A549 treated with DMSO at 1 μM for 4 hours (cell line): ENCODE measurements around the gene XKRX. TPM values are rescaled to one million over a fixed set of nuclear protein-coding genes. Genes with fewer than 3 reads are reported as not detected.

Experiments used
- total RNA-seq: library from RNA; stranded (reverse); fragments of 200-300 nt; extraction: Qiagen RNA extraction; gene quantifications from 5 replicates; pipeline ENCODE4 v1.2.3, GENCODE V29; 2022; ENCODE audit warnings: low read depth

The XKRX gene
- total RNA-seq: 0.17 to 0.29 TPM (median 0.25 TPM) in 5 replicates

DNA sequence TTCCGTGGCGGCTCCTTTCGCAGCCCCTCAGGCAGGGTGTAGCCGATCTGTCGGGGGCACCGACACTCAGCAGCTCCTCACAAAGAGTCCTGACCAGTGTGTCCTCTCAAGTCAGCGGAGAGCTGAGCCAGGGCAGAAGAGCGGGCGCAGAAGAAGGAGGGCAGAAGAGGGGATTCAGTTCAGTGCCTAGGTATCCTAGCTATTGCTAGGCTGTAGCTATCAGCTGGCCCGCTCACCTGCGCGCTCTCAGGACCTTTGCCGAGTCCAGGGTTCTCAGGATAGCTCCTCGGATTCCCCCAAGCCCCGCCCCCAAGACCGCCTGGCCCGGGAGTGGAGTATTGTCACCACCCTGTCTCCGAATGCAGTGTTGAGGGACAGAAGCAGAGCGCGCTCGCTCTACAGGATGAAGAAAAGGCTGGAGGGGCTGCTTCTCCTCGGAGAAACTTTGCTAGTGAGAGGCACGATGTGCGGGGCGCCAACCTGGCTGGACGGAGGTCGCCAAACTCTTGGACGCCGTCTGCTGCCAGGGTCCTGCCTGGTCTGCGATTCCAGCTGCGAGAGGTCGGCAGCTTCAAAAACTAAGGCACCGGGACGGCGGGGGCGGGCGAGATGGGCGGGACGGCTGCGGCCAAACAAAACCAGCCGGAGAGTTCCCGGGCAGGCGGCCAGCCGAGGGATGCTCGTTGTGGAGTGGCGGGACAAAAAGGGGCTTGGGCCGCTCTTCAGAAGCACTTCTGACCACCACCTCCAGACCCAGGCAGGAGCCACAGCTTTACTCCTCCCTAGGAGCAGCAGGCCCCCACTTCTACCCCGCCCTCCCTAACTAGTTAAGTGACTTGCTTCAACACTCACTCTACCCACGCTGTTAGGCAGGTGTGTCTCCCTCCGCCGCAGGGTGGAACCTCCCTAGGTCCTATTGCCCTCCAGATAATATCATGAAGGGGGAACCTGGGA is at the start of gene XKRX:
TSS of gene XKRX (minus strand) at position 258 of the 954 bp plus-strand sequence. CDS start 613 bp downstream, outside the sequence.

GRCh38 chrX:100969408-100969807 is 40.7 kb upstream of the XKRX start, which contains the start of gene ARL13A:
Gene ARL13A (plus strand): TSS chrX:100969708. CDS start chrX:100973690, 3,982 bp downstream.

DNA sequence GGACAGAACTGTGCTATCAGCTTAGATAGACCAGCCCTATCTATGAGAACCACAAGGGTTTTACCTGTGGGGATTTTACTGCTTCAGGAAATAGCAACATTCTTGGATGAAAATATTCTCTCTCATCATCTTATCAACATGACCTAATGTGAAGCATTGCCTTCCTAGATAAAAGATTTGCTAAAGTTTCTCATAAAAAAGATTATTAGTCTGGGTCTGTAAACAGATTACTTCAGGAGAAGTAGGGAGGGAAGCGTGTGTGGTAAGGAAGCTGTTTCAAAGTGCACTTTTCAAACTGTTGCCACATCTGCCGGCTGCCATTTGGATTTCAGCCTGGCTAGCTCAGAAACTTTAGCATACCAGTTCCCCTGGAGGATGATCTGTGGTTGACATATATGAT is 54.4 kb downstream of the XKRX start, which contains the start of gene NOX1:
TSS of gene NOX1 (minus strand) at position 35 of the 400 bp plus-strand sequence. CDS start 220 bp downstream, outside the sequence.

Other genes starting within 250 kb of the XKRX start
- 1.1 to 3.2 TPM (median 2.3 TPM) in 5 replicates for gene SYTL4, start 196.8 kb downstream of the XKRX start, total RNA-seq
- 32.9 to 35.6 TPM (median 34.1 TPM) in 5 replicates for gene CSTF2, start 108.5 kb downstream of the XKRX start, total RNA-seq
- 0.10 to 0.17 TPM (median 0.11 TPM) in 3 of 5 replicates, not detected in the others for gene NOX1, start 54.6 kb downstream of the XKRX start, total RNA-seq
- 0.07 to 0.29 TPM (median 0.15 TPM) in 3 of 5 replicates, not detected in the others for gene ARL13A, start 40.8 kb upstream of the XKRX start, total RNA-seq
- 13.8 to 17.9 TPM (median 16.5 TPM) in 5 replicates for gene TRMT2B, start 123.2 kb upstream of the XKRX start, total RNA-seq
- gene TMEM35A, start 150.0 kb upstream of the XKRX start, total RNA-seq: not detected in 5 replicates
- gene CENPI, start 169.3 kb upstream of the XKRX start, total RNA-seq: 8.9 to 14.7 TPM (median 13.2 TPM) in 5 replicates